SK-N-SH (cell line): ENCODE results near the gene PALLD. TPM values are rescaled to one million over a fixed set of nuclear protein-coding genes. Genes with fewer than 3 reads are reported as not detected.

ENCODE experiments used
- CTCF ChIA-PET: fragments of 300-600, 350-600 bp; formaldehyde crosslinking; extraction: SDS; loops from one replicate; lab custom pipeline; 2021; lab: Yijun Ruan, JAX
- POLR2A ChIA-PET: fragments of 350-600 bp; sonication (Branson Sonifier 250); formaldehyde crosslinking; extraction: SDS; loops from one replicate; lab custom pipeline; 2020; ENCODE audit warnings: antibody characterized with exemption, inconsistent platforms; lab: Yijun Ruan, JAX
- DNase-seq: peaks from one replicate; pipeline ENCODE4 v3.0.0; 2012
- H2AFZ ChIP-seq: fragments of 200-600 bp; sonication (generic); 2 replicates; pipeline ENCODE4 v1.8.1; 2016; ENCODE audit warnings: antibody characterized with exemption, mild to moderate bottlenecking, low read depth
- H3F3A ChIP-seq: fragments of 200-600 bp; sonication (generic); replicated peaks from 2 replicates; pipeline ENCODE3; 2016; ENCODE audit warnings: antibody characterized with exemption, mild to moderate bottlenecking; ENCODE audit not compliant: insufficient read depth
- H3K27ac ChIP-seq, 2 experiments: fragments of 200-500 bp in 1 of 2; fragments of 200-600 bp in 1 of 2; sonication (Bioruptor generic) in 1 of 2; sonication (generic), shearing (Covaris generic) in 1 of 2; 2 replicates each; pipeline versions ENCODE4 v1.5.1 to v1.6.1; 2014 to 2016; ENCODE audit warnings: low read depth in 2 of 2, inconsistent platforms in 1 of 2, low read length in 1 of 2, mild to moderate bottlenecking in 1 of 2, mixed read lengths in 1 of 2
- H3K27me3 ChIP-seq: fragments of 200-600 bp; sonication (generic), shearing (Covaris generic); 2 replicates; pipeline ENCODE4 v1.6.1; 2016; ENCODE audit warnings: mixed run types; ENCODE audit not compliant: insufficient read depth
- H3K36me3 ChIP-seq, 2 experiments: fragments of 200-500 bp in 1 of 2; fragments of 200-600 bp in 1 of 2; sonication (Bioruptor generic) in 1 of 2; sonication (generic) in 1 of 2; replicated peaks in 1 of 2; 2 replicates each; pipeline versions ENCODE3 to v1.5.1; 2014 to 2016; ENCODE audit warnings: low read length in 1 of 2, mild to moderate bottlenecking in 1 of 2; ENCODE audit not compliant: insufficient read depth in 2 of 2, control insufficient read depth in 1 of 2
- H3K4me1 ChIP-seq, 2 experiments: fragments of 200-500 bp in 1 of 2; fragments of 200-600 bp in 1 of 2; sonication (Bioruptor generic) in 1 of 2; sonication (generic), shearing (Covaris generic) in 1 of 2; 2 replicates each; pipeline versions ENCODE4 v1.5.1 to v1.6.1; 2014 to 2016; ENCODE audit warnings: low read depth in 1 of 2, low read length in 1 of 2, mixed run types in 1 of 2; ENCODE audit not compliant: insufficient read depth in 2 of 2, control insufficient read depth in 1 of 2
- H3K4me2 ChIP-seq: fragments of 200-600 bp; sonication (generic), shearing (Covaris generic); 2 replicates; pipeline ENCODE4 v1.6.1; 2017; ENCODE audit warnings: mixed run types
- H3K4me3 ChIP-seq, 2 experiments: fragments of 200-500 bp in 1 of 2; fragments of 200-600 bp in 1 of 2; sonication (Bioruptor generic) in 1 of 2; sonication (generic), shearing (Covaris generic) in 1 of 2; 2 replicates each; pipeline versions ENCODE4 v1.5.1 to v1.8.1; 2014 to 2016; ENCODE audit warnings: low read depth in 2 of 2, inconsistent platforms in 1 of 2, low read length in 1 of 2, mild to moderate bottlenecking in 1 of 2, mixed read lengths in 1 of 2, moderate library complexity in 1 of 2
- H3K79me2 ChIP-seq: fragments of 200-600 bp; sonication (generic); 2 replicates; pipeline ENCODE4 v1.8.1; 2017; ENCODE audit warnings: mild to moderate bottlenecking; ENCODE audit not compliant: insufficient read depth
- H3K9ac ChIP-seq: fragments of 200-600 bp; sonication (generic); 2 replicates; pipeline ENCODE4 v1.6.1; 2017; ENCODE audit warnings: mixed run types
- H3K9me2 ChIP-seq: fragments of 200-600 bp; sonication (generic); 2 replicates; pipeline ENCODE4 v1.6.1; 2017; ENCODE audit warnings: mixed run types
- H3K9me3 ChIP-seq: fragments of 200-600 bp; sonication (generic); 2 replicates; pipeline ENCODE4 v1.6.1; 2017; ENCODE audit warnings: mixed run types, mild to moderate bottlenecking, moderate library complexity
- H4K20me1 ChIP-seq: fragments of 200-600 bp; sonication (generic); 2 replicates; pipeline ENCODE4 v1.6.1; 2017; ENCODE audit warnings: mild to moderate bottlenecking, mixed run types; ENCODE audit not compliant: insufficient read depth
- CHD2 ChIP-seq: fragments of 150-350 bp; IDR thresholded peaks from 2 replicates; pipeline ENCODE4 v1.6.1; 2018; ENCODE audit warnings: low read length; ENCODE audit not compliant: partially characterized antibody
- ELF1 ChIP-seq: IDR thresholded peaks from 2 replicates; pipeline ENCODE4 v1.4.0; 2012
- EP300 ChIP-seq, 2 experiments: IDR thresholded peaks; 2 replicates each; pipeline versions ENCODE4 v1.4.0 to v1.6.1; 2012; ENCODE audit warnings: borderline replicate concordance in 1 of 2, low read depth in 1 of 2, low read length in 1 of 2
- EZH2phosphoT487 ChIP-seq: fragments of 200-600 bp; sonication (generic); IDR thresholded peaks from 2 replicates; pipeline ENCODE4 v1.6.1; 2017; ENCODE audit warnings: low read depth, mixed run types, mild to moderate bottlenecking, antibody characterized with exemption, moderate library complexity, borderline replicate concordance
- FOSL2 ChIP-seq: IDR thresholded peaks from 2 replicates; pipeline ENCODE4 v1.4.0; 2012; ENCODE audit warnings: low read depth, mild to moderate bottlenecking, moderate library complexity, borderline replicate concordance
- FOXJ3 ChIP-seq: sonication (generic); formaldehyde crosslinking; IDR thresholded peaks from 2 replicates; pipeline ENCODE4 v1.5.1; 2020; ENCODE audit warnings: mild to moderate bottlenecking, missing genetic modification reagents
- FOXM1 ChIP-seq: IDR thresholded peaks from 2 replicates; pipeline ENCODE4 v1.4.0; 2012; ENCODE audit warnings: low read depth, mild to moderate bottlenecking
- GABPA ChIP-seq: IDR thresholded peaks from 2 replicates; pipeline ENCODE4 v1.4.0; 2012; ENCODE audit warnings: low read depth, mild to moderate bottlenecking
- GATA2 ChIP-seq: sonication (generic); formaldehyde crosslinking; IDR thresholded peaks from 2 replicates; pipeline ENCODE4 v1.5.0; 2020; ENCODE audit warnings: mild to moderate bottlenecking, missing genetic modification reagents
- JUND ChIP-seq: IDR thresholded peaks from 2 replicates; pipeline ENCODE4 v1.4.0; 2012
- MAX ChIP-seq: IDR thresholded peaks from 2 replicates; pipeline ENCODE4 v1.4.0; 2012; ENCODE audit warnings: low read depth
- MEF2A ChIP-seq: IDR thresholded peaks from 2 replicates; pipeline ENCODE4 v1.4.0; 2012; ENCODE audit warnings: low read depth, borderline replicate concordance
- MXI1 ChIP-seq: IDR thresholded peaks from 2 replicates; pipeline ENCODE4 v1.6.1; 2012; ENCODE audit warnings: mild to moderate bottlenecking, low read depth, low read length, improper control_type of control experiment
- NFIC ChIP-seq: IDR thresholded peaks from 2 replicates; pipeline ENCODE4 v1.4.0; 2012; ENCODE audit warnings: borderline replicate concordance
- POLR2AphosphoS5 ChIP-seq: IDR thresholded peaks from 2 replicates; pipeline ENCODE4 v1.6.1; 2012; ENCODE audit warnings: low read depth, low read length
- RAD21 ChIP-seq: IDR thresholded peaks from 2 replicates; pipeline ENCODE4 v1.6.1; 2012; ENCODE audit warnings: mild to moderate bottlenecking, low read length
- RCOR1 ChIP-seq: fragments of 150-350 bp; IDR thresholded peaks from 2 replicates; pipeline ENCODE4 v1.6.1; 2017; ENCODE audit warnings: antibody characterized with exemption, low read length
- RFX5 ChIP-seq: IDR thresholded peaks from 2 replicates; pipeline ENCODE4 v1.6.1; 2012; ENCODE audit warnings: mild to moderate bottlenecking, improper control_type of control experiment, low read length
- RXRA ChIP-seq: IDR thresholded peaks from 2 replicates; pipeline ENCODE4 v1.4.0; 2012; ENCODE audit warnings: low read depth, mild to moderate bottlenecking, borderline replicate concordance
- SIN3A ChIP-seq: IDR thresholded peaks from 2 replicates; pipeline ENCODE4 v1.6.1; 2012; ENCODE audit warnings: low read depth, mild to moderate bottlenecking, low read length, moderate library complexity, borderline replicate concordance
- SMC3 ChIP-seq: IDR thresholded peaks from 2 replicates; pipeline ENCODE4 v1.6.1; 2012; ENCODE audit warnings: low read depth, low read length, improper control_type of control experiment
- TAF1 ChIP-seq: IDR thresholded peaks from 2 replicates; pipeline ENCODE4 v1.6.1; 2012; ENCODE audit warnings: low read depth, mild to moderate bottlenecking, low read length, moderate library complexity, borderline replicate concordance
- TEAD4 ChIP-seq: IDR thresholded peaks from 2 replicates; pipeline ENCODE4 v1.4.0; 2012; ENCODE audit warnings: mild to moderate bottlenecking, borderline replicate concordance; ENCODE audit not compliant: insufficient read depth
- WGBS: methylation state at CpG from one replicate; pipeline ENCODE4 v1.1.6; 2017; ENCODE audit warnings: low lambda C conversion rate; 5-methylcytosine and 5-hydroxymethylcytosine counted together
- polyA plus RNA-seq, 3 experiments: library from polyadenylated mRNA; depleted of rRNA; stranded (reverse); fragments of >200 nt; gene quantifications; 2 replicates each; pipeline ENCODE4 v1.2.3, GENCODE V29; 2012
- TF ChIP-seq, protein P1 (sequence below): IDR thresholded peaks from 2 replicates; pipeline ENCODE4 v1.4.0; 2012; ENCODE audit warnings: low read depth, borderline replicate concordance
- TF ChIP-seq, protein P2 (sequence below): fragments of 150-350 bp; IDR thresholded peaks from 2 replicates; pipeline ENCODE4 v1.6.1; 2017; ENCODE audit warnings: antibody characterized with exemption, low read length, low read depth, borderline replicate concordance
- TF ChIP-seq, protein P3 (sequence below): fragments of 150-350 bp; IDR thresholded peaks from 2 replicates; pipeline ENCODE4 v1.6.1; 2016; ENCODE audit warnings: mild to moderate bottlenecking, low read depth, low read length
- TF ChIP-seq, protein P4 (sequence below): IDR thresholded peaks from 2 replicates; pipeline ENCODE4; 2012
- TF ChIP-seq, protein P5 (sequence below): IDR thresholded peaks from 2 replicates; pipeline ENCODE4 v1.4.0; 2012; ENCODE audit warnings: low read depth, borderline replicate concordance

PALLD gene
- polyA plus RNA-seq, 1 of the 3 experiments (the other 2 are of a cell fraction): 33.0 TPM

DNA sequence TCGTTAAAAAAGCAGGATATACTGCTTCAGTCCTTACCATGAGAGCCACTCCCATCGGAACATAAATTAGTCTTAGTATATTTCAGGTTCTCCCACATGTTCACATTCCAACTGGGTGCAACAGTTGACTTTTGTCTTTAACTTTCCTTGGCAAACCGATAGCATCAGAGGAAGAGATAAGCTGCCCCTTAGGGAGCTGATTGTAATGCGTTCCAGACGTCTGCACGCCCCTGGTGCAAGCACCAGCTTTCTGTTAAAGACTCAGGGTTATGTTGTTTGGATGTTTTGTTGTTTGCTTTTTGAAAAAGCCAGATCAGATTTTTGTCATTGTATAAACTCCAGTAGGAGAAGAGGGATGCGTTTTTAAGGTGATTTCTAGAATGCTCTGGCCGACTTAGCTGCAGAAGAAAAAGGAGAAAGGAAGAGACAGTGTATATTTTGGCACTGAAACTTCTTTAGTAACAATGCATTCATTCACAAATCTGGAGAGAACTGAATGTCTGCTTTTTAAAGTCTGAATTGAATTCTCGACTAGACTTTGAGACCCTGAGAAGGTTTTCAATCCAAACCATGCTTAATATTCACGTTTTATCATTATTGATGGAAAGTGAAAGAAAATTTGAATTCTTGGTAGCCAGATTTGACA lies 352.3 kb downstream of the PALLD start:
- H3K9me3 ChIP-seq: no peaks in the 10 kb centered on the region
- peak overlapping the region in 1 of 2 experiments; percentile 52; a peak in 3 of 4 replicates for H3K4me3 ChIP-seq
- H3K4me1 ChIP-seq: peaks cover 20 to 32% of the 10 kb centered on the region in 2 experiments
- H2AFZ ChIP-seq: no peak overlapping the region
- peaks cover 26% of the 10 kb centered on the region for H3F3A ChIP-seq
- peak overlapping the region; percentile 90 for H3K4me2 ChIP-seq
- CTCF ChIA-PET: interaction anchor here (0.6 to 1.9 kb wide), 6 partner anchors 16 to 655 kb away, joined by 3 to 9 read pairs (median 4); no protein-coding TSS in a partner anchor
- POLR2A ChIA-PET: no interaction called here
- H3K27me3 ChIP-seq: no peaks in the 10 kb centered on the region
- DNase-seq: peak; percentile 20
- H4K20me1 ChIP-seq: peaks cover 19% of the 10 kb centered on the region
- peaks cover 10 to 22% of the 10 kb centered on the region in 2 experiments for H3K36me3 ChIP-seq
- H3K9ac ChIP-seq: peak overlapping the region; percentile 67
- no peaks in the 10 kb centered on the region for H3K9me2 ChIP-seq
- peaks cover 98% of the 10 kb centered on the region for H3K79me2 ChIP-seq
- WGBS: 19% methylated on average over 10 of the region's 10 CpGs
- peak overlapping the region; percentile 83 to 86 for H3K27ac ChIP-seq
- peak; percentile 38; the same call in 1 of the 2 replicates for TF ChIP-seq MAX
- no peak for TF ChIP-seq TAF1
- TF ChIP-seq RCOR1: no peak
- 0 out of 2 replicates have a peak, but pooled peaks have one; percentile 35 for TF ChIP-seq RXRA
- TF ChIP-seq JUND: peak; percentile 8; the same call in 1 of the 2 replicates
- TF ChIP-seq FOXJ3 (CRISPR knock-in tag): no peak
- TF ChIP-seq, protein P1, sequence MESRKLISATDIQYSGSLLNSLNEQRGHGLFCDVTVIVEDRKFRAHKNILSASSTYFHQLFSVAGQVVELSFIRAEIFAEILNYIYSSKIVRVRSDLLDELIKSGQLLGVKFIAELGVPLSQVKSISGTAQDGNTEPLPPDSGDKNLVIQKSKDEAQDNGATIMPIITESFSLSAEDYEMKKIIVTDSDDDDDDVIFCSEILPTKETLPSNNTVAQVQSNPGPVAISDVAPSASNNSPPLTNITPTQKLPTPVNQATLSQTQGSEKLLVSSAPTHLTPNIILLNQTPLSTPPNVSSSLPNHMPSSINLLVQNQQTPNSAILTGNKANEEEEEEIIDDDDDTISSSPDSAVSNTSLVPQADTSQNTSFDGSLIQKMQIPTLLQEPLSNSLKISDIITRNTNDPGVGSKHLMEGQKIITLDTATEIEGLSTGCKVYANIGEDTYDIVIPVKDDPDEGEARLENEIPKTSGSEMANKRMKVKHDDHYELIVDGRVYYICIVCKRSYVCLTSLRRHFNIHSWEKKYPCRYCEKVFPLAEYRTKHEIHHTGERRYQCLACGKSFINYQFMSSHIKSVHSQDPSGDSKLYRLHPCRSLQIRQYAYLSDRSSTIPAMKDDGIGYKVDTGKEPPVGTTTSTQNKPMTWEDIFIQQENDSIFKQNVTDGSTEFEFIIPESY: no peak
- no peak; the same call in 1 of the 2 replicates for TF ChIP-seq FOSL2
- no peak for TF ChIP-seq CHD2
- TF ChIP-seq EP300 (IDR thresholded peaks at IDR 0.05; ENCODE audit: borderline replicate concordance in 1 of 2, low read depth in 1 of 2, low read length in 1 of 2): peak in 1 of 2 experiments; percentile 53; a peak in 1 of 4 replicates
- TF ChIP-seq ELF1: no peak
- no peak for TF ChIP-seq RAD21
- TF ChIP-seq RFX5: no peak
- TF ChIP-seq, protein P2, sequence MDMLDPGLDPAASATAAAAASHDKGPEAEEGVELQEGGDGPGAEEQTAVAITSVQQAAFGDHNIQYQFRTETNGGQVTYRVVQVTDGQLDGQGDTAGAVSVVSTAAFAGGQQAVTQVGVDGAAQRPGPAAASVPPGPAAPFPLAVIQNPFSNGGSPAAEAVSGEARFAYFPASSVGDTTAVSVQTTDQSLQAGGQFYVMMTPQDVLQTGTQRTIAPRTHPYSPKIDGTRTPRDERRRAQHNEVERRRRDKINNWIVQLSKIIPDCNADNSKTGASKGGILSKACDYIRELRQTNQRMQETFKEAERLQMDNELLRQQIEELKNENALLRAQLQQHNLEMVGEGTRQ: no peak
- TF ChIP-seq, protein P3, sequence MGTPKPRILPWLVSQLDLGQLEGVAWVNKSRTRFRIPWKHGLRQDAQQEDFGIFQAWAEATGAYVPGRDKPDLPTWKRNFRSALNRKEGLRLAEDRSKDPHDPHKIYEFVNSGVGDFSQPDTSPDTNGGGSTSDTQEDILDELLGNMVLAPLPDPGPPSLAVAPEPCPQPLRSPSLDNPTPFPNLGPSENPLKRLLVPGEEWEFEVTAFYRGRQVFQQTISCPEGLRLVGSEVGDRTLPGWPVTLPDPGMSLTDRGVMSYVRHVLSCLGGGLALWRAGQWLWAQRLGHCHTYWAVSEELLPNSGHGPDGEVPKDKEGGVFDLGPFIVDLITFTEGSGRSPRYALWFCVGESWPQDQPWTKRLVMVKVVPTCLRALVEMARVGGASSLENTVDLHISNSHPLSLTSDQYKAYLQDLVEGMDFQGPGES: no peak
- TF ChIP-seq FOXM1: no peak
- TF ChIP-seq MEF2A: no peak
- no peak for TF ChIP-seq TEAD4
- TF ChIP-seq MXI1: no peak
- TF ChIP-seq EZH2phosphoT487: no peak
- TF ChIP-seq SMC3: no peak
- TF ChIP-seq NFIC: 0 out of 2 replicates have a peak, but pooled peaks have one; percentile 36
- peak; percentile 52; the same call in 1 of the 2 replicates for TF ChIP-seq POLR2AphosphoS5
- 0 out of 2 replicates have a peak, but pooled peaks have one; percentile 23 for TF ChIP-seq SIN3A
- no peak for TF ChIP-seq GABPA
- TF ChIP-seq, protein P4, sequence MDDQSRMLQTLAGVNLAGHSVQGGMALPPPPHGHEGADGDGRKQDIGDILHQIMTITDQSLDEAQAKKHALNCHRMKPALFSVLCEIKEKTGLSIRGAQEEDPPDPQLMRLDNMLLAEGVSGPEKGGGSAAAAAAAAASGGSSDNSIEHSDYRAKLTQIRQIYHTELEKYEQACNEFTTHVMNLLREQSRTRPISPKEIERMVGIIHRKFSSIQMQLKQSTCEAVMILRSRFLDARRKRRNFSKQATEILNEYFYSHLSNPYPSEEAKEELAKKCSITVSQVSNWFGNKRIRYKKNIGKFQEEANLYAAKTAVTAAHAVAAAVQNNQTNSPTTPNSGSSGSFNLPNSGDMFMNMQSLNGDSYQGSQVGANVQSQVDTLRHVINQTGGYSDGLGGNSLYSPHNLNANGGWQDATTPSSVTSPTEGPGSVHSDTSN: peak; percentile 61
- TF ChIP-seq GATA2: peak; percentile 79
- TF ChIP-seq, protein P5, sequence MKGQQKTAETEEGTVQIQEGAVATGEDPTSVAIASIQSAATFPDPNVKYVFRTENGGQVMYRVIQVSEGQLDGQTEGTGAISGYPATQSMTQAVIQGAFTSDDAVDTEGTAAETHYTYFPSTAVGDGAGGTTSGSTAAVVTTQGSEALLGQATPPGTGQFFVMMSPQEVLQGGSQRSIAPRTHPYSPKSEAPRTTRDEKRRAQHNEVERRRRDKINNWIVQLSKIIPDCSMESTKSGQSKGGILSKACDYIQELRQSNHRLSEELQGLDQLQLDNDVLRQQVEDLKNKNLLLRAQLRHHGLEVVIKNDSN: no peak
